GM18861 (cell line): ENCODE measurements around the gene LEFTY2.
"Not testable (repeated sequence)": the region's sequence is repeated elsewhere in the genome, so short reads cannot be mapped to it uniquely, and the experiment has no call there.

Experiments used
- ATAC-seq: cut with Tn5 transposase; IDR thresholded peaks from one replicate; pipeline ENCODE4 v1.9.1; 2021; ENCODE audit not compliant: unreplicated experiment

Gene LEFTY2

GRCh38 chr1:225908013-225908640 lies 32.9 kb downstream of the LEFTY2 start:
- ATAC-seq, result no peak

DNA sequence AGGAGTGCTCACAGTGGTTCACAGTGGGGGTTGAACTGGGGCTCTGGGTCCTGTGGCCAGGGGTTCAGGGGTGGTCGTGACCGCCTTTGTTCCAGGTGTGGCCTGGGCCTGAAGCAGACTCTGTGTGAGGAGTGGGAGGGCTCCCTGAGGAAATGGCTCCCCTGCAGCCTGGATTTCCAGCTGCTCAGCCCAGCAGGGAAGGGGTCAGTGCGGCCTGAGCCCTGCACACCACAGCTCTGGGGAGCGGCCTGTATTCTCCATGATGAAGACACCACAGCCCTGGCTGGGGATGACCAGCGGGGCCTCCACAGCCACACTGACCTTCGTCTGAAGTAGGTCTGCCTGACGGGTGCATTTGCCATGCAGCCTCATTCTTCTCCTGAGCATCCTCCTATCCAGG lies 33.7 kb downstream of the LEFTY2 start:
- ATAC-seq, result no peak

DNA sequence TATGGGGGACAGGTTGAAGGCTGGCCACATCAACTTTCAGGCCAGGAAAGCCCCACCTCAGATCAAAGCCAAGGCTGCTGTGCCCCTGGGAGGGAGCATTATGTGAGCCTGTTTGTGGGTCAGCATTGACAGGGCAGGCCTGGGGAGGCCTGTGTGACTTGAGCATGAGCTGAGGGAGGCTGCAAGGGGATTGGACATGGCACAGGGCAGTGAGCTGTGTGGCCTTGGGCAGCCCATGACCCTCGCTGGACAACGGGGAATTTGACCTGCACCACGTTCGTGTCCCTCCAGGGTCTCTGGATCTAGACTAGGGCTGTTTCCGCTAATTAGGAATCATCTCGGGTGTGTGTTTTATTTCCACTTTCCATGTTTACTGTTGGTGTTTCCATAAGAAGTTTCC lies 34.6 kb downstream of the LEFTY2 start:
- ATAC-seq, result no peak

- no peak for ATAC-seq
Measured at GRCh38 chr1:225903623-225904022, 37.4 kb downstream of the LEFTY2 start.

- ATAC-seq, result no peak
Measured at GRCh38 chr1:225899044-225899925, 41.7 kb downstream of the LEFTY2 start.

- no peak for ATAC-seq
Measured at GRCh38 chr1:225897595-225898514, 43.2 kb downstream of the LEFTY2 start.

GRCh38 chr1:225896937-225897549 lies 44.0 kb downstream of the LEFTY2 start:
- peak; percentile 100 for ATAC-seq

DNA sequence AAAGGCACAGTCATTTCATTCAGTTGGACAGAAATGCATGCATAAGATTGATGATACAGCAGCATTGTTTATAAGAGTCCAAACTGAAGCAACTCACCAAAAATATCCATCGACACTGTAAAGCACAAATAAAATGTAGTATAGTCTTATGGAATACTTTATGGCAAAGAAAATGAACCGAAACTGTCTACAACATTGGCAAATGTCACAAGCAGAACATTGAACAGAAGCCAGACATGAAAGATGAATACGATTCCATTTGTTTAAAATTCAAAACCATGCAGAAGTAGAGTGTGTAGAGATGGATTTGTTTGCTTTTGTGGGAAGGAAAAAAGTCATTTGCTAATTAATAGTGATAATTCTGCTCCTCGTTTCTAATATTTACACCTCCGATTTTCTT lies 44.5 kb downstream of the LEFTY2 start:
- no peak for ATAC-seq

DNA sequence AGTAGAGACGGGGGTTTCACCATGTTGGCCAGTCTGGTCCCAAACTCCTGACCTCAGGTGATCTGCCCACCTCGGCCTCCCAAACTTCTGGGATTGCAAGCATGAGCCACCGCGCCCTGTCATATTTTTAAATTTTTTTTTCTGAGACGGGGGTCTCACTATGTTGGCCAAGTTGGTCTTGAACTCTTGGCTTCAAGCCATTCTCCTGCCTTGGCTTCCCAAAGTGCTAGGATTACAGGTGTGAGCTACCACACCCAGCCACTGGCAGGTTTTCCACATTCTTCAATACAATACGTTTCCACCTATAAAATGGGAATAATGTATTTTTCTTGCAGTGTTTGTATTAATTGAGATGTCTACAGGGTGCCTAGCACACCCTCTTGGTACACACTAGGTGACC lies 48.7 kb downstream of the LEFTY2 start:
- ATAC-seq, result no peak

- ATAC-seq, result no peak
Measured at GRCh38 chr1:225891229-225891972, 49.6 kb downstream of the LEFTY2 start.

- no peak for ATAC-seq
Measured at GRCh38 chr1:225890346-225891228, 50.4 kb downstream of the LEFTY2 start.

GRCh38 chr1:225889743-225890142 lies 51.3 kb downstream of the LEFTY2 start:
- ATAC-seq, result no peak

DNA sequence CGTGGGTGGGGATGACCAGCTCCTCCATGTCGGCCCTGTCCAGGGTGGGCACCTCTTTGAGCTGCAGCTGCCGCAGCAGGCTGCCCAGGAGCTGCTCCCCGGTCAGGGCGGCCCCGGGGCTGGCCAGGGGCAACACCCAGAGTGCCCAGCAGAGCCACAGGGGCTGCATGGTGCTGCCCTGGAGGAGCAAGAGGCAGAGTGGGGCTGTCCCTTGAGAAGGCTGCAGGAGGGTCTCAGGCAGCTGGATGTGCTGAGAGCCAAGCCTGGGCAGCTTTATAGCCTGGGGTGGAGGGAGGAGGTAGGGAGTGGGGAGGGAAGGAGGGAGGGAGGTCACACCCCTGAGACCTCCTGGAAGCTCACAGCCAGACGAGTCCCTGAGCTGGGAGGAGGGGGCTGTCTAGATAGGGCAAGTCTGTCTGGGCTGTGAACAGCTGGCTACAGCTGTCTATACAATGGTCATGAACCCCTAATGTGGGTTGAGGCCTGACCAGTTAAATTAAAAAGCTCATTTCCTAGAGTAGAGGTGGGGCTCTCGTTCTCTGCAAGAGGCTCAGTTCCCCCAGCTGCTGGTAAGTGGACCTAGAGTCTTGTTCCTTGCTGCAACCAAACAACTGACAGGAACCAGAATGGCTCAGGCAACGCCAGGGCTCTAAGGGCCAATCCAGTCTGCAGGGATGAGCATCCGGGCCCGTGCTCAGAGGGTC lies 52.0 kb downstream of the LEFTY2 start, which contains the start of gene LEFTY1:
LEFTY1 (minus strand) TSS at position 249 of the 704 bp plus-strand sequence; CDS start at position 169, 80 bp downstream.
- no peak for ATAC-seq

DNA sequence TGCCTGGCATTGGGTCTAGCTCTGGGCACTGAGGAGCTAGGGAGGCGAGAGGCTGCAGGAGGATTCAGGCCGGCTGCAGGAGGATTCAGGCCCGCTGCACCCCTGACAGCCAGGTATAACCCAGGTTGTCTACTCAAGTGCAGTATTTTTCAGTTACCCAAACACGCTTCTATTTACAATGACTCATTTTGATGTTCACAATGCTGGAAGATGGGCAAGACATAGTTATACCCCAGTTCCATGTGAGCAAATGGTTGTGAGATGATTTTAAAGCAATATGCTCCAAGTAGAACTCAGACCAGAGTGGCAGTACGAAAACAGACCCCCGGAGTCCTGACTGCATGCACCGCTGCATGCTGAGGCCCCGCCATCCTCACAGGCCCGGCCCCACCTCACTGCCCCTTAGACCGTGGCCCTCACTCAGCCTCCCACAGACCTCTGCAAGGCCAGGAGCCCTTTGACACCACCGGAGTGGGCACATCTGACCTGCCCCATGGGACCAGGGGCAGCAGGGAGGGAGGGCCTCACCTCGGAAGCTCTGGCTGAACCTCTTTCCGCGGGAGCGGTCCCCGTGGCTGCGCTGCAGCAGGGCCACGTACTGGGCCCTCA lies 52.6 kb downstream of the LEFTY2 start:
- no peak for ATAC-seq

GRCh38 chr1:225887554-225888288 lies 53.3 kb downstream of the LEFTY2 start:
- not testable (repeated sequence) for ATAC-seq

DNA sequence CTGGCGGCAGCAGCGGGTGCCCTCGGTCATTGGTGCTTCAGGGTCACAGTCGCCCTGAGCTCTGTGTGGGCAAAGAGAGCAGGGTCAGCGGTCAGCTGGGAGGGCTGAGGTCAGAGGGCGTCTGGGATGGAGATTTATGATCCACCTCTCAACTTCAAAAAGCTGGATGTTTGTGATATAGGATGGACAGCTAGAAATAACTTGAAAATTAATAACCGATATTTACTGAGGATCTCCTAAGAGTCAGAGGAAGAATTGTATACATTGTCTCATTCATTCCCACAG lies 54.0 kb downstream of the LEFTY2 start:
- ATAC-seq, result no peak
